Bronchial smooth muscle cell (primary cell): ENCODE measurements around the gene TRA2B. TPM values are rescaled to one million over a fixed set of nuclear protein-coding genes. Genes with fewer than 3 reads are reported as not detected.

ENCODE experiments used
- total RNA-seq: library from RNA; depleted of rRNA; stranded (reverse); fragments of >200 nt; gene quantifications from 2 replicates; pipeline ENCODE4 v1.2.1, GENCODE V29; 2014

The TRA2B gene
- total RNA-seq, result 116 and 117 TPM in 2 replicates

GRCh38 chr3:185937689-185938374 is at the start of gene TRA2B:
Gene TRA2B, minus strand, starts transcription at chr3:185938014. Its CDS starts 154 bp downstream, at chr3:185937860.

Other genes with a start within 250 kb of the TRA2B start
- 16.7 and 18.6 TPM in 2 replicates for gene IGF2BP2, start 113.0 kb downstream of the TRA2B start, total RNA-seq
- 5.4 and 13.9 TPM in 2 replicates for gene ETV5, start 171.1 kb upstream of the TRA2B start, total RNA-seq